Left kidney (tissue), 2 donors: ENCODE results near the gene ASGR1. TPM values are rescaled to one million over a fixed set of nuclear protein-coding genes. Genes with fewer than 3 reads are reported as not detected.
A peak's percentile ranks its signal among the peaks of the same experiment; 100 is the strongest.
"Not testable (repeated sequence)": the region's sequence is repeated elsewhere in the genome, so short reads cannot be mapped to it uniquely, and the experiment has no call there.

ENCODE experiments used
- DNase-seq: peaks from one replicate; pipeline ENCODE4 v3.0.0-alpha.2; 2013
- polyA plus RNA-seq: library from polyadenylated mRNA; unstranded; fragments of 120-200 nt; gene quantifications from one replicate; pipeline ENCODE4 v1.2.1, GENCODE V29; 2013; ENCODE audit not compliant: insufficient read length

Gene ASGR1
- polyA plus RNA-seq, 1 donor: 6.1 TPM

DNA sequence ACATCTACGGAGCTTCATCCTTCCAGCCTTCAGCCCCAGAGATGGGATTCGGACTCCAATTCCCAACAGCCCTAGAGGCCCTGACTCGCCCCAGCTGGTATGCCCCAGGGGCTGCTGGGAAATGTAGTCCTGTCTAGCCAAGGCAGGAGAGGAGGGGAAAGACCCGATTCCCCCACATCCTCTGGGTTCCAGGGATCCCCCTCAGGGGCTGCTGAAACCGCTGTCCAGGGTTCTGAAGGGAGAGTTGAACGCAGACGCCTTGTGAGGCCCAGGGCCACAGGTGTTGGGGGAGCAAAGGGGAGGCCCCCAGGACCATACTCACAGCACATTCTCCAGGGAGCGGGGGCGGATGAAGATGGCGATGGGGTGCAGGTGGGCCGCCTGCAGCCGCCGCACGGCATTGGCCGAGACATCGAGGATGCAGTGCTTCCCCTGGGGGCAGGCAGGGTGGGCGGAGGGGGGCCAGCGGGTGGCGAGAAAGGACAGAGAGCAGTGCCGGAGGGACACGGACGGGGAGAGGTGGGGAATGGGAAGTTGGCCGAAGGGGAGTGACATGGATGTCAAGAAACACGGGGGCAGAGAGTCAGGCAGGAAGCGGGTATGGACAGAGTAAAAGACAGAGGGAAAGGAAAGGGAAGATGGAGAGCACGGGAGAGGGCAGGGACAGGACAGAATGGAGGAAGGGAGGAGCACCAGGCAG is 12.6 kb upstream of the ASGR1 start:
- no peak for DNase-seq

- DNase-seq: no peak
Observed at GRCh38 chr17:7191069-7191468, 11.9 kb upstream of the ASGR1 start.

DNA sequence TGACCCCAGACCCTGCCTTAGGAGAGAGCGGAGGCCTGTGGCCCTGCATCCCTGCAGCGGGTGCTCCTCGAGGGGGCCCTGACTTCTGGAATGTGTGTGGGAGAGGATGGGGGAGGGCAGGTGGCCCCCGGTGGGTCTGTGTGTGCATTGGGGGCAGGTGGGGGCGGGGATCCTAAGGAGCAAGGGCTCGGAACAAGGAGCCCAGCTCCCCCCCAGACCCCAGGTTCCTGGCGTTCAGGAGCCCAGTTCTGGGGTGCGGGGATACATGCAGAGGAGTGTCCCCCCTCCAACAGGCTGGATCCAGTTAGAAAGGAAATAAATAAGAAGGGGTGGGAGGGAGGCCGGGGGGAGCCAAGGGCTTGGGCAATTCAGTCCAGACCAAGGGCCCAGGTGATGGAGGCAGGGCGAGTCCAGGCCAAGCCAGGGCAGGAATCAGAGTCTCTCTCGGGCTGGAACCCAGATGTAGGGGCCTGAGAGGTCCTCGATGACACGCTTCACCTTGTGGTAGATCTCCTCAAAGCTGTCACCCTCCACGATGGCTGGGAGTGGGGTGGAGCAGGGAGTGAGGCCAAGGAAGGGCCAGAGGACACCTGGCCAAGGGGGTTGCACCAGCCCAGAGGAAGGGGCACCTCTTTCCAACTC is 11.2 kb upstream of the ASGR1 start:
- no peak for DNase-seq

GRCh38 chr17:7186241-7186640 is 7.1 kb upstream of the ASGR1 start:
- DNase-seq: no peak

DNA sequence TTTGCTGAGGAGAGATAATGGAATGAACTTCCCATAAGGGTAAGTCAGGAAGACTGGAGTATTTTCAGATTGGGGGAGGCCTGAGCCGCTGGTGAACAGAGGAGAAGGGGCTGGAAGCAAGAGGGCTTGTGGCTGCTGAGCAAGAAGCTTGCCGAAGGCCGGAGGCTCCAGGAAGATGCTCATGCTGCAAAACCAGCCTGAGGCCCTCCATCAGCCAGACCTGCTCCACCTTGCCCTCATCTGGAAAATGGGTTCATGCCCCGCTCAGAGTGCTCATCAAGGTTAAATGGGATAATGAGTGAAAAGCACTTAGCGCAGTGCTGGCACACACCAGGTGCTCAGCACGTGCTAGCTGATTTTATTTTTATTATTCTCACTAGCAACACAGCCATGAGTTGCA is 5.5 kb upstream of the ASGR1 start:
- DNase-seq: no peak

DNA sequence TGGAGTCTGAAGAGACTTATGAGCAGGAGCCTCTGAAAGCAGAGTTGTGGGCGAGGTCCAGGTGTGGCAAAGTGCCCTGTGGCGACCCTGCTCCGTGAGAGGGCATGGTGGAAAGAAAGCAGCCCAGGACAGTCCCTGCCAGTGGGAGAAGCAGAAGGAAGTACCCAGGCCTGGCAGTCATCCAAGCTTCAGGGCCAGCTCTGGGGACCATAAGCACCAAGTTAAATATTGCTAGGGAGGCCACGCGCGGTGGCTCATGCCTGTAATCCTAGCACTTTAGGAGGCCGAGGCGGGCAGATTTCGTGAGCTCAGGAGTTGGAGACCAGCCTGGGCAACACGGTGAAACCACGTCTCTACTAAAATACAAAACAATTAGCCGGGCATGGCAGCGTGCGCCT is 4.9 kb upstream of the ASGR1 start:
- DNase-seq: peak; percentile 67

DNA sequence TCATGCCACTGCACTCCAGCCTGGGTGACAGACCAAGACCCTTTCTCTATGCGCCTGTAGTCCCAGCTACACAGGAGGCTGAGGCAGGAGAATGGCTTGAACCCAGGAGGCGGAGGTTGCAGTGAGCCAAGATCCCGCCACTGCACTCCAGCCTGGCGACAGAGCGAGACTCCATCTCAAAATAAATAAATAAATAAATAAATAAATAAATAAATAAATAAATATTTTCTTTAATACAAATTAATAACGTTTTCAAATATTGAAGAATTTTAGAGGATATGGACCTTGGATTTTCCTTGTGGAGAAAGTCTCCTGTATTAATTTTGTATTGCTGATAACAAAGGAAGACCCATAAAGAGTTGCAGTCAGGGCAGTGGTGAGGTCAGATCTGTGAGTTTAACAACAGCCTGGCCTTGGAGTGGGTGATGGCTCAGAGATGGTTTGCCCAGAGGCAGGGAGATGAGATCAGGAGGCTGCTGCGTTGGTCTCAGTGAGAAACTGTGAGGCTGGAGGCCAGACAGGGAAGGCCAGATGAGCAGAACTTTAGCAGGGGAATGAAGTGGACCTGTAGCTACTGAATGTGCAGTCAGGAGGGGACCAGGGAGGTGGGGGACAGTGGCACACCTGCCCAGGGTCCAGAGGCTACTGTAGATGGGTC is 4.4 kb upstream of the ASGR1 start:
- no peak for DNase-seq

- not testable (repeated sequence) for DNase-seq
Observed at GRCh38 chr17:7182101-7182500, 2.9 kb upstream of the ASGR1 start.

- no peak for DNase-seq
Observed at GRCh38 chr17:7178973-7179316, 225 bp downstream of the ASGR1 start.

DNA sequence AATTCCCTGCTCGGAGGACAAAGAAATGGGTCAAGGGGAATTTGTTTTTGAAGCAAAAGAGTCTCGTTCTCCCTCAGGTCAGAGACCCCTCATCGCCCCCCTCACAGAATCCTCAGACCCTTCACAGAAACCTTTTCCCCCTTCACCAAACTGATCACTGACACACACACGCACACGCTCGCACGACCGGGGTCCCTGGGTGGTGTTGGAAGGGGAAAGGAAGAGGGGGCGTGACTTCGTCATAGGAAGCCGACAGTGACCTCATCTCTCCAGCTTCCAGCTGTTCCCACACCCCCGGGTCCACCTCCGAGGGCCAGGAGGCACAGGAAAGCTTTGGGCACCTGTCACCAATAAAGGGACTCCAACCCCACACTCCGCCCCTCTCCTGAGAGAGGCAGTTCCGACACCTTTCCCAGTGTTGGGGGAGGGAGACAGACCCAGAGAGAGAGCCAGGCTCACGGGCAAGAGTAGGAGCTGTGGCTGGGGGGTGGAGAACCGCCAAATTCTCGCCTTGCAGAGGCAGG is 1.2 kb downstream of the ASGR1 start:
- DNase-seq: peak; percentile 59

DNA sequence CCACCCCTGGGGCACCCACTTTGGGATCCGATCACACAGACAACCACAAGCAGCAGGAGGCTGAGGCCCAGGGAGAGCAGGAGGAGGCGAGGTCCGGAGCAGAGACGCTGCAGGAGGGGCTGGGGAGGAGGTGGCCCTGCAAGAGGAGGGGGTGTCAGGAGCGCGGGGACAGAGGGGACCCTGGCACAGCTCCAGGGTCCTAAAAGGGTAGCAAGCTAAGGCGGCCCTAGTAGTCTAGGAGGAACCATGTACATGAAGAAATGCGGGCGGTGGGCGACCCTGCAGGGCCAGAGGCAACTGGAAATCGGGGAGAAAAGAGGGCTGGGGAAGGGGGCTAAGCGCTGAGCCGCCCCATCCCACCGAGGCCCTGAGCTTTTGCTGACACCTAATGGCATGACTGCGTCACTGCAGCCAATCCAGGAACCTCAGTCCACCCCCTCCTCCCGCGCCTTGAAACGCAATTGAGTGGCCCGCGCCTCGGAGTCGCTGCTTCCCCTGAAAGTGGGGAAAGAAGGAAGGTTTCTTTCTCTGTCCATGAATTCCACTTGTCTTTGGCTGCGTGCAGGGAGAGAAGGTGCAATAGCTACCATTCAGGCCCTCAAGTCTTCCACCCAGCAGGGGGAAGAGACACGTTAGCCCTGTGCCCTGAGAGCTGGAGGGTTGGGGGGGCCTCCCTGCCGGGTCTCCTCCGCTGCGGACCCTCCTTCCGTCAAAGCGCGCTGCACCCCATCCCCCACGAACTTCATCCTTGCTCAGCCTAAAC is 1.8 kb downstream of the ASGR1 start:
- DNase-seq: peak; percentile 91

DNA sequence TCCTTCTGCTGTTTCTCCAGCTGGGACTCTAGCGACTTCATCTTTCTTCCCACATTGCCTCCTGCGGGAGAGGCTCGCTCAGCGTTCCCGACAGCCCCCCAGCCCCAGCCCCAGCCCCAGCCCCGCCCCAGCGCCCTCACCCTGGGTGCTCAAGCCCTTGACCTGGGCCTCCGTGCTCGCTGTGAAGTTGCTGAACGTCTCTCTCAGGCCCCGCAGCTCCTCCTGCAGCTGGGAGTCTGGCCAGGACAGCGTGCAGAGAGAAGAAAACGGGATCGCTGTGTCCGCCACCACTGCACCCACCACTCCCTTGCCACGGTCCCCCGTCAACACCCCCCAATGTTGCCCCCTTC is 2.4 kb downstream of the ASGR1 start:
- no peak for DNase-seq

DNA sequence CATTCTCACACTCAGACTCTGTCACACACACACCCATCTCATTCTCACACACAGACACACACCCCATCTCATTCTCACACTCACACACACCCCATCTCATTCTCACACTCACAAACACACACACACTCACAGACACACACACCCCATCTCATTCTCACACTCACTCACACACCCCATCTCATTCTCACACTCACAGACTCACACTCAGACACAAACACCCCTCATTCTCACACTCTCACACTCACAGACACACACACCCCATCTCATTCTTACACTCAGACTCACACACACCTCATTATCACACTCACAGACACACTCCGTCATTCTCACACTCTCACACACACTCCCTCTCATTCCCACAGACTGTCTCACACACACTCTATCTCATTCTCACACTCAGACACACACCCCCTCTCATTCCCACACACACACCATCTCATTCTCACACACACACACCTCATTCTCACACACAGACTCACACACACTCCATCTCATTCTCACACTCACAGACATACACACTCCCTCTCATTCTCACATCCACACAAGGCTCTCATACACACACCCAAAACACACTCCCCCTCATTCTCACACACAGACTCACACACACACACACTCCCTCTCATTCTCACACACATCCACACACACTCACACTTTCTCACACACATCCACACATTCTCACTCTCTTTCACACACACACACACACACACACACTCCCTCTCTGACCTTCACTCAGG is 2.9 kb downstream of the ASGR1 start:
- no peak for DNase-seq

DNA sequence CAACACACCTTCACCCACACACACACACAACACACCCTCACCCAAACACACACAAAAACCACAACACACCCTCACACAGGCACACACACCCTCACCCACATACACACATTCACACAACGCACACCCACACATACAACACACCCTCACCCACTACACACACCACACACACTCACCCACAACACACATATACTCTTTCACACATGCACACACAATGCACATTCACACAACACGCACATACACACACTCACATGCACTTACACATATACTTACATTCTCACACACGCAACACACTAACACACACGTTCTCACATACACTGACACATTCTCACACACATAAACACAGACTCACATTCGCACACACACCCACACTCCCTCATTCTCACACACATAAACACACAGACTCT is 3.8 kb downstream of the ASGR1 start:
- no peak for DNase-seq

DNA sequence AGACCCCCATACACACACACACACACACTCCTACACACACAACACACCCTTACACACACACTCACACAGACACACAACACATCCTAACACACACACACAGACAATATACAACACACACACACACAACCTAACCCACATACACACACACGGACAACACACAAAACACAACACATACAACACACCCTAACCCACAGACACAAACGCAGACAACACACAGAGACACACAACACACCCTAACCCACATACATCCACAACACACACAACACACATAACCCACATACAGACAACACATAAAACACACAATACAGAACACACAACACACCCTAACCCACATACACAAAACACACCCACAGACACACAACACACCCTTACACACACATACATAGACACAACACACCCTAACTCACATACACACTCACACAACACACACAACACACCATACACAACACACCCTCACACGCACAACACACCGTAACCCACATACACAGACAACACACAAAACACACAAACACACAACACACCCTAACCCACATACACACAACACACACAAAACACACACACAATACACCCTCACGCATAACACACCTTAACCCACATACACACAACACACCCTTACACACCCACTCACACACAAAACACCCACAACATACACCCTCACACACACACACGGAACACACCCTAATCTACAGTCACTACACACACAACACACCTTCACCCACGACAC is 4.4 kb downstream of the ASGR1 start:
- no peak for DNase-seq

DNA sequence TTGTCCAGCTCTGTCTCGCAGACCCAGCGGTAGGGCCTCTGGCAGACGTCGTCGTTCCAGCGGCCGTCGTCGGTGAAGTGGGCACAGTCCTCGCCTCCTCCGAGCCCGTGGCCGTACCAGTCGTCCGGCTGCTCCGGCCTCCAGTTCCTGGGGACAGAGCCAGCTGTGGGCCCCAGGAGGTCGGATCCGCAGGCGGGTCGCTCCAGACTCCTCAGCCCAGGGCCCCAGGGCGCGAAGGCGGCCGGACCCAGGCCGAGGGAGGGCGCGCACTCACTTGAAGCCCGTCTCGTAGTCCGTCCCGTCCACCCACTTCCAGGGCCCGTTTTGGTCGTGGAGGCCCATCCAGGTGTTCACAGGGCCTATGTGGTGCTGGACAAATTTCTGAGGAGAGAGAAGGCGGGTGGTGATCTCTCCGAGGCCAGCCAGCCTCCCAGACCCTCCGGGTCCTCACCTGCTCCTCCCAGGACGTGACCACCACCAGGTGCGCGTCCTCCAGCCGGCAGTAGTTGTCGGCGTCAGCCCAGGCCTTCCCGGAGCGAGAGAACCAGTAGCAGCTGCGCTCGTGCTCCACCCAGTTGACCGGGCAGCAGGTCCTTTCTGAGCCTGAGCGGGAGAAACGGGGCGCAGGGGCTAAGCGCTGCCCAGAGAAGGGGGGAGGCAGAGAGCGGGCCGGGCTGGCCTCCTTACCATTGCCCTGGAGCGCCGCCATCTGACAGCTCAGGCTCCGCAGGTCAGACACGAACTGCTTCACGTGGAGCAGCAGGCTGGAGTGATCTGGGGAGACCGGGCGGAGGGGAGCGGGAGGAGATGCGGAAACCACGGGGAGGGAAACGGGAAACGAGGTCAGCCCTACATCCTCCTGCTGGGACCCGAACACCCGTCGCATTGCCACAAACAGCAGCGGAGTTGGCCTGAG is 5.2 kb downstream of the ASGR1 start:
- DNase-seq: peak; percentile 53

- DNase-seq: not testable (repeated sequence)
Observed at GRCh38 chr17:7172522-7173191, 6.5 kb downstream of the ASGR1 start.

DNA sequence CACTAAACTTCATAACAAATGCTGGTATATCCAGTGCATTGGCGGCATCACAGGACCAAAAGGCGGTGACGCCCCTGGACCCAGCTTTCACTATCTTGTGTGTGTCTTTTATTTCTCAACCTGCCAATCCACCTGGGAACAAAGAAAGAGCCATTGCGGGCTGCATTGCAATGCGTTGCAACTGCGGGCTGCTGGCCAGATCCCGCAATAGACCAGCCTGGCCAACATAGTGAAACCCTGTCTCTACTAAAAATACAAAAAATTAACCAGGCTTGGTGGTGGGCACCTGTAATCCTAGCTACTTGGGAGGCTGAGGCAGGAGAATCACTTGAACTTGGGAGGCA is 9.6 kb downstream of the ASGR1 start:
- DNase-seq: not testable (repeated sequence)

- DNase-seq: not testable (repeated sequence)
Observed at GRCh38 chr17:7168841-7169564, 10.2 kb downstream of the ASGR1 start.
